NT2/D1 (cell line): ENCODE measurements around the gene RCOR2.

Source experiments
- YY1 ChIP-seq: IDR thresholded peaks from 2 replicates; pipeline ENCODE4 v1.6.1; 2011; ENCODE audit not compliant: insufficient read length, insufficient read depth
- ZNF274 ChIP-seq: IDR thresholded peaks from 2 replicates; pipeline ENCODE4 v1.6.1; 2011; ENCODE audit warnings: mild to moderate bottlenecking, low read depth, low read length

- TF ChIP-seq ZNF274 (no peak), YY1 (no peak)
Measured at GRCh38 chr11:63888170-63889086, 28.5 kb downstream of the RCOR2 start.
